ENCODE results near the gene NUP155.
"Not testable (repeated sequence)": the region's sequence is repeated elsewhere in the genome, so short reads cannot be mapped to it uniquely, and the experiment has no call there.

NUP155 gene

DNA sequence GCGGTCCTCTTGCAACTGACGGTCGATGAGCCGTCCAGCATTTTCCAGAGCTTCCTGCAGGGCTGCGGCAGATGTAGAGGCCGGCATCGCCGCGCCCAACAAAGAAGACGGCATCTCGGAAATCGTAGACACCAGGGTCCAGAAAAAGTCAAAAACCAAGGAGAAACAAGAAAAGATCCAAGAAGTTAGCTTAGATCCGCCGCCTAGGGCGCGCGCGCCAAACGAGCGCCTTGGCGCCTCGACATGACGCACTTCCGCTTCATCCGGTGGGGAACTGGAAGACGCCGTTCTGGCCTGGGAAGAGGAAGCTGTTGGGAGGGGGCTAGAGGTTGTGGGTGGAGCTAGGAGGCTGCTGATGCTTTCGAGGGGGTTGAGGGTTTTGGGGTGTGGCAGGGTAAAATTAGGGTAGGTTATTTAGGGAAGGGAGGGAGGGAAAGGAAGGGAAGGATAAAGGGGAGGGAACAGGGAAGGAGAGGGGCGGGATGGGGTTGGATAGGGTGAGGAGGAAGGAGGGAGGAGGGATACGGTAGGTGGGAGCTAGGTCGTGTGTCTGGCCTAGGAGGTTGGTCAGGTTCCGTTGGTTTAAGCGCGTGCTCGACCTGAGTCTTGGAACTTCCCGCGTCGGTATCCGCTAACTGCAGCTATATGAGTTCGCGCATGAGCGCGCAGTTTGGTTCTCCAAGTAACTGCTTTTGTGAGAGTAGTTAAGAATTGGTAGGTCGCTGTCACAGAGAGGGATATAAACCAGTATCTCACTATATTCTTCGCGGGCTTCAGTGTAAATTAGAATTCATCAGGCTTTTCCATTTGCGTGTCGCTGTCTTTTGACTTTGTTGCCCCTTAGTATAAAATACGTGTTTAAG, at the start of gene NUP155:
NUP155 (minus strand) TSS at position 243 of the 863 bp plus-strand sequence; CDS start at position 114, 129 bp downstream.
- DNase-seq = peak; percentile 99

DNA sequence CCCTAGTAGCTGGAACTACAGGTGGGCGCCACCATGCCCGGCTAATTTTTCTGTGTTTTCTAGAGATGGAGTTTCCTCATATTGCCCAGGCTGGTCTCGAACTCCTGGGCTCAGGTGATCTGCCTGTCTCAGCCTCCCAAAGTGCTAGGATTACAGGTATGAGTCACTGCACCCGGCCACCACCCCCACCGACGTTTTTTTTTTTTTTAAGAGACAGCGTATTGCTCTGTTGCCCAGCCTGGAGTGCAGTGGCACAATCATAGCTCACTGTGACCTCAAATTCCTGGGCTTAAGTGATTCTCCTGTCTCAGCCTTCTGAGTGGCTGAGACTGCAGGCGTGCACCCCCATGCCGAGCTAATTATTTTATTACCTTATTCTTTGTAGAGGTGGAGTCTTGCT, 46.4 kb upstream of the NUP155 start:
- no peak for DNase-seq

DNA sequence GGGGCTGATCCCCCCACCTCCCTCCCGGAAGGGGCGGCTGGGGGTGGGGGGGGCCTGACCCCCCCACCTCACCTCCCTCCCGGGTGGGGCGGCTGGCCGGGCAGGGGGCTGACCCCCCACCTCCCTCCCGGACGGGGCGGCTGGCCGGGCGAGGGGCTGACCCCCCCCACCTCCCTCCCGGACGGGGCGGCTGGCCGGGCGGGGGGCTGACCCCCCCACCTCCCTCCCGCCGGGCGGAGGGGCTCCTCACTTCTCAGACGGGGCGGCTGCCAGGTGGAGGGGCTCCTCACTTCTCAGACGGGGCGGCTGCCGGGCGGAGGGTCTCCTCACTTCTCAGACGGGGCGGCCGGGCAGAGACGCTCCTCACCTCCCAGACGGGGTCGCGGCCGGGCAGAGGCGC, 44.5 kb upstream of the NUP155 start:
- DNase-seq = not testable (repeated sequence)

DNA sequence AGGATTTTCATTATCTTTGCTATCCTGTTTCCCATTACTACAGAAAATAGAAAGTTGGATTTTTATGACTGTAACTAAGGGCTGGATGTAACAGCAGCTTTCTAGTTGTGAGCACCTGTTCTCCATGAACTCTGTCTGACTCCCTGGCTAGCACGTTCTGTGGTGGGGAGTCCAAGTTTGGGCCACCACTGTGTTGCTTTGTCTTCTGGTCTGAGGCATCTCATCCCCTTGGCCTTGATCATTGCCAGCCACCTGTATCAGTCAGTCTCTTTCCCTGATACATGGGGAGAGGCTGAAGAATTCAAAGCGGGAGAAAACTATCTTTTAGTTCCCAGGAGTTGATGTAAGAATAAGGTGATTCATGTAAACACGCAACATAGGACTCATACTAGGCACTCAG, 41.6 kb upstream of the NUP155 start:
- no peak for DNase-seq

DNA sequence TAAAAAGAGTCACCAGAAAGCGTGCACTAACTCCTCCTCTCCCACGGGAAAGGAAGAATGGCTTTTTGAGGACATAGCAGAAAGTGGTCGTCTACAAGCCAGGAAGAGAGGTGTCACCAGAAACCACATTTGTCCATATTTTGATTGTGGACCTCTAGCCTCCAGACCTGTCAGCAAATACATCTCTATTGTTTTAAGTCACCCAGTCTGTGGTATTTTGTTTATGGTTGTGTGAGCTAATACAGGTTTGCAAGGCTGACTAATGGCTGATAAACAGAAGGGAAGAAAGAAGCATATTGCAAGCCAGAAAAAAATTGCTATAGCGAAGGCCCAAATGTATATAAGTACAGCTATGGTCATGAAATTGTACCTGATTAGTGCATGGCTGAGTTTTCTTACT, 29.6 kb upstream of the NUP155 start:
- no peak for DNase-seq

DNA sequence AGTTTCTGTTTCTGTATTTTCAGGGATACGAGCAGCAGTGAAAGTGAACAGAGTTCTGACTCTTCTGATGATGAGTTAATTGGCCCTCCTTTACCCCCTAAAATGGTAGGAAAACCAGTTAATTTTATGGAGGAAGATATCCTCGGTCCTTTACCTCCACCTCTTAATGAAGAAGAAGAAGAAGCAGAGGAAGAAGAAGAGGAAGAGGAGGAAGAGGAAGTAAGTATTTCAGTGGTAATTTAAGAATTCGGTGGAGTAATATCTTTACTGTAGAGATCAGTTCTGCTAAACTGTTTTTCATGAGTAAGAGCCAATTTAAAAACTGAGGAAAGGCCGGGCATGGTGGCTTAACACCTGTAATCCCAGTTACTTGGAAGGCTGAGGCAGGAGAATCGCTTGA, 25.4 kb upstream of the NUP155 start:
- no peak for DNase-seq

DNA sequence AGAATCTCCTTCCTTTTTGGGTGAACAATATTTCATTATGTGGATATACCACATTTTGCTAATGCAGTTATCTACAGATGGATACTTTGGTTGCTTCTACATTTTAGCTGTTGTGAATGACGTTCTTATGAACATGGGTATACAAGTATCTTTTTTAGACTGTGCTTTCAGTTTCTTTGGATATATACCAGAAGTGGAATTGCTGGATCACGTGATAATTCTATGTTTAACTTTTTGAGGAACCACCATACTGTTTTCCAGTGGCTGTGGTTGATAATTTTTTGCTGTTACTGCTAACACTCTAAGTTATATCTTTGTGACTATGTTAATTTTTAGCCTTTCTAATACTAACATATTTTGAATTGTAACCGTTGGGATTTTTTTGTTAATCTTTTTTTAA, 20.7 kb upstream of the NUP155 start:
- DNase-seq = no peak

DNA sequence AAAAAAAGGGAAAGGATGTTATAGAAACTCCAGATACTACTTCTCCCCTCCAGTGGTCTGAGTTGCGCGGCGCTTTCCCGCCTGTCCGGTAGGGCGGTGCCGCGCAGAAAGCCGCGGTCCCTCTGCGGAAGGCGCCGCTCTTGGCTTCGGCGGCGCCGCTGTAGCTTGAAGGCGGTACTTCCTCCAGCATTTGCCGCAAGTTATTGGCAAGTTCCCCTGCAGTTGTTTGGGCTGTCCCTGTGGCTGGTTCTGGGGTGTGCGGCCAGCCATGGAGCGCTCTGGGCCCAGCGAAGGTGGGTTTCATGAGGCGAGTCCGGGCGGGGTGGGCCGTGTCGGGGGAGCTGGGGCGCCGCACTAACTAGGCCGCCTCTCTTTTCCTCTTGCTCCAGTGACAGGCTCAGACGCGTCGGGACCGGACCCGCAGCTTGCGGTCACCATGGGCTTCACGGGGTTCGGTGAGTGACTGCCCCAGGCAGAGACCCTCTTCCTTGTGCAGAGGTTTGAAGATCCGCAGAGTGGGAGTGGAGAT, 8.3 kb upstream of the NUP155 start, which contains the start of gene WDR70:
WDR70 (plus strand) TSS at position 219 of the 529 bp plus-strand sequence; CDS start at position 269, 50 bp downstream.
- DNase-seq = peak; percentile 91 to 97

DNA sequence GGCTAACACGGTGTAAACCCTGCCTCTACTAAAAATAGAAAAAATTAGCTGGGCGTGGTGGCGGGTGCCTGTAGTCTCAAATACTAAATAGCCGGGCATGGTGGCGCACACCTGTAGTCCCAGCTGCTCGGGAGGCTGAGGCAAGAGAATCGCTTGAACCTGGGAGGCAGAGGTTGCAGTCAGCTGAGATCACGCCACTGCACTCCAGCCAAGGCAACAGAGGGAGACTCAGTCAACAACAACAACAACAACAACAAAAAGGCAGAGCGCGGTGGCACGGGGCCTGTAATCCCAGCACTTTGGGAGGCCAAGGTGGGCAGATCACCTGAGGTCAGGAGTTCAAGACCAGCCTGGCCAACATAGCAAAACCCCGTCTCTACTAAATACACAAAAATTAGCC, 7.2 kb upstream of the NUP155 start:
- not testable (repeated sequence) for DNase-seq

DNA sequence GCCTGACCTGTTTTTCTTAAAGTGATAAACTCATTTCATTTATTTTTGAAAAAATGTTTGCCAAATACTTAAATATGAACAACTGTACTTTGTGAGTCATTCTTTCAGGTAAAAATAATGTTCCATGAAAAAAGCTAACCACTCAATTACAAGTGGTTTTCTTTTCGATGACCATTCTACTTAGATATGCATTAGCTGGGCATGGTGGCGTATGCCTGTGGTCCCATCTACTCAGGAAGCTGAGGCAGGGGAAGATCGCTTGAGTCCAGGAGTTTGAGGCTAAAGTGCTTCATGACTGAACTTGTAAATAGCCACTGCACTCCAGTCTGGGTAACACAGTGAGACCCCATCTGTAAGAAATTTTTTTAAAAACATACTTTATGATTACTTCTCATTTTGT, 4.2 kb upstream of the NUP155 start:
- DNase-seq = no peak

DNA sequence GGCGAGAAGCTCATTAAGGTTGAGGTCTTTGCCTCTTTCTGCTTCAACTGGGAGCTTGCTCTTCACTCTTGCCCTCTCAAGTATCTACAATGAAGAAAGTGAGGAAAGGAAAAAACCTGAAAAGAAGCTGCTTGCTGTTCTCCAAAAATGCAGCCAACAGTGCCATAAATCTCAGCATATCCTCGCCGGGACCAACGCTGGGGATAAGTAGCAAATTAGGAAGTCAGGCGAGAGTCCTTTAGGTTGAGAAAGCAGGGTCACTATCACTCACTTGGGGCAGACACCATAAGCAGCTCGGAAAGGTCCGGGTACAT, 399 bp downstream of the NUP155 start:
- DNase-seq = peak in 1 of 2 experiments; percentile 62

DNA sequence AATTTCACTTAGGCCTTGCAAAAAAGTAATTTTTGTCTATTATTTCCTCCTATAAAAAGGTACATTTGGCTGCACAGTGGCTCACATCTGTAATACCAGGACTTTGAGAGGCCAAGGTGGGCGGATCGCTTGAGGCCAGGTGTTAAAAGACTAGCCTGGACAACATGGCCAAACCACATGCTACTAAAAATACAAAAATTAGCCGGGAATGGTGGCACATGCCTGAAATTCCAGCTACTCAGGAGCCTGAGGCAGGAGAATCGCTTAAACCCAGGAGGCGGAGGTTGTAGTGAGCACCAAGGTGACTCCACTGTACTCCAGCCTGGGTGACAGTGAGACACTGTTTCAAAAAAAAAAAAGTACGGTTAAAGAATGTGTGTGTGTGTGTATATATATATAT, 15.7 kb downstream of the NUP155 start:
- DNase-seq = no peak

DNA sequence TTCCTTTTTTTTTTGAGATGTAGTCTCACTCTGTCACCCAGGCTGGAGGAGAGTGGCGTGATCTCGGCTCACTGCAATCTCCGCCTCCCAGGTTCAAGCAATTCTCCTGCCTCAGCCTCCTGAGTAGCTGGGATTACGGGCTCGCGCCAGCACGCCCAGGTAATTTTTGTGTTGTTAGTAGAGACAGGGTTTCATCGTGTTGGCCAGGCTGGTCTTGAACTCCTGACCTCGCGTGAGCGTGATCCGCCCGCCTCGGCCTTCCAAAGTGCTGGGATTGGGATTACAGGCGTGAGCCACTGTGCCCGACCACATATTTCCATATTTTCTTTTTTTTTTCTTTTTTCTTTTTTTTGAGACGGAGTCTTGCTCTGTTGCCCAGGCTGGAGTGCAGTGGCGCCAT, 28.2 kb downstream of the NUP155 start:
- not testable (repeated sequence) for DNase-seq

DNA sequence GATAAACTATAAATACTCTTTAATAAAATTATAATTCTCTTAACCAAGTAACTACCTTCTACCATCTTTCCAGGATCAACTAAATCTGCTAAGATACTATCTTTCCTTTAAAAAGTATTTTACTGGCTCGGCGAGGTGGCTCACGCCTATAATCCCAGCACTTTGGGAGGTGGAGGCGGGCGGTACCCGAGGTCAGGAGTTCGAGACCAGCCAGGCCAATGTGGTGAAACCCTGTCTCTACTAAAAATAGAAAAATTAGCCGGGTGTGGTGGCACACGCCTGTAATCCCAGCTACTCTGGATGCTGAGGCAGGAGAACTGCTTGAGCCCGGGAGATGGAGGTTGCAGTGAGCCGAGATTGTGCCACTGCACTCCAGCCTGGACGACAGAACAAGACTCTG, 36.2 kb downstream of the NUP155 start:
- DNase-seq = not testable (repeated sequence)

DNA sequence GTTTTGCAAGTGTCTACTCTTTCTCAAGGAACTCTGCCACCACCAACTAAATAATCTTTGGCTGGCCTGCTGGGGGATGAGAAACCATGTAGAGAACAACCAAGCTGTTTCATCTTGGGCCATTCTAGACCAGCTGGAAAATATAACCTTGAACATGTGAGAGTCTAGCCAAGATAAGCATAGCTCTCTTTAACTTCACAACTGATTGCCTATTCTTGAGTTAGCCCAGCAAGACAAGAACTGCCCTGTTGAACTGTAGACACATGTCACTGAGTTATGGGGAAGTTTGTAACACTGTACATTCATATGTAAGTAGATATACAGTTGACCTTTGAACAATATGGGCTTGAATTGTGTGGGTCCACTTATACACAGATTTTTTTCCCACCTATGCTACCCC, 44.4 kb downstream of the NUP155 start:
- DNase-seq = no peak

DNA sequence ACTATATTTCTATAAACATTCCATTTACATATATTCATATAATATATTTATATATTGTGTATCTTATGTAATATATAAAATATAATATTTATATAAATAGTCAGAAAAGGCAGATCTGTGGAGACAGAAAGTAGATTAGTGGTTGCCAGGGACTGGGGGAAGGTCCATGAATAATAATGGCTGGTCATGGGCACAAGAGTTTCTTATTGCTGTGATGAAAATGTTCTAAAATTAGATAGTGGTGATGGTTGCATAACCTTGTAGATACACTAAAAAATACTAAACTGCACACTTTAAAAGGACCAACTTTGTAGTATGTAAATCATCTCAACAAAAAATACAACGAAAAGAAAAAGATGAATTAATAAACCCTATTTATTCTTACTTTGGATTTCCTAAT, 47.3 kb downstream of the NUP155 start:
- DNase-seq = no peak

DNA sequence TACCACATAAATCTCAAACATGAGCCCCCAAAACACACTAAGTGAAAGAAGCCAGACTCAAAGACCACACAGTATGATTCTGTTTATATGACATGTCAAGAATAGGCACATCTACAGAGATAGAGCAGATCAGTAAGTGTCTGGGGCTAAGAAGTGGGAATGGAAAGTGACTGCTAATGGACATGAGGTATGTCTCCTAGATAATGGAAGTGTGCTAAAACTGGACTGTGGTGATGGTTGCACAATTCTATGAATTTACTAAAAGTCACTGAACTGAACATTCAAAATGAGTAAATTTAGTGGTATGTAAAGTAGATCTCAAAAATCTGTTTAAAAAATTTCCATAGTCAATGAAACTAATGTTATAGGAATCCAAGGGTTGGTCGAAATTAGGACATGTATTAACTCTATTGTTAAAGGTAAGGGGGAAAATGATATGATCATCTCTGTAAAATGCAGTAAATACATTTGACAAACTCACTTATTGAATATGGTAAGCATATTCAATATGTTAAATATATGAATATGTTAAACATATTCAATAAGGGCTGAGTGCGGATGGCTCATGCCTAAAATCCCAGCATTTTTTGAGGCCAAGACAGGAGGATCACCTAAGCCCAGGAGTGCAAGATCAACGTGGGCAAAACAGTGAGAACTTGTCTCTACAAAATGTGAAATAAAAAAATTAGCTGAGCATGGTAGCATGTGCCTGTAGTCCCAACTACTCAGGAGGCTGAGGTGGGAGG, 51.7 kb downstream of the NUP155 start:
- no peak for DNase-seq

DNA sequence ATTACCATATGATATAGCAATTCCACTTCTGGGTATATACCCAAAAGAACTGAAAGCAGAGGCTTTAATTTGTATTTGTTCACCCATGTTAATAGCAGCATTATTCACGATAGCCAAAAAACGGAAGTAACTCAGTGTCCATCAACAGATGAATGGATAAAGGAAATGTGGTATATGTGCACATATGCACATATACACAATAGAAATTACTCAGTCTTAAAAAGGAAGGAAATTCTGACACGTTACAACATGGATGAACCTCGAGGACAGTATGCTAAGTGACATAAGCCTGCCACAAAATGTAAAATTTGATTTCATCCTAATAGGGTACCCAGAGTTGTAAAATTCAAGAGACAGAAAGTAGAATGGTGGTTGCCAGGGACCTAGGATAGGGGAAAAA, 54.9 kb downstream of the NUP155 start:
- DNase-seq = no peak

DNA sequence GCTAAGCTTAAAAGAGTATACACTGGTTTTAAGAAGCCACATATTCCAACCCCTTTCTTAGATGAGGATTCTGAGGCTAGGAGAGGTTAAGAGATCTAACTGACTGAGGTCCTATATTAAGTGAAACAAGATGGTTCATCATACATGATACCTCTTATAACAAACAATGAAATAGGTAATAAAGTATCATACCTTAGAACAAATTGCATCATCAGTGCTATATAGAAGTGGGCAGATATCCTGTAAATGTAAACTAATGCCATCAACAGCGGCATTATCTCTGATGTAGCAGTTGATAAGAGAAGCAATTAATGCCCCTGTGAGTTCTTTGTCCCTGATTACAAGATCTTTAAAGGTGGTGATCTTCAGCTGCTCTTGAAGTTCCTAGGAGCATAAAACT, 60.5 kb downstream of the NUP155 start:
- no peak for DNase-seq

DNA sequence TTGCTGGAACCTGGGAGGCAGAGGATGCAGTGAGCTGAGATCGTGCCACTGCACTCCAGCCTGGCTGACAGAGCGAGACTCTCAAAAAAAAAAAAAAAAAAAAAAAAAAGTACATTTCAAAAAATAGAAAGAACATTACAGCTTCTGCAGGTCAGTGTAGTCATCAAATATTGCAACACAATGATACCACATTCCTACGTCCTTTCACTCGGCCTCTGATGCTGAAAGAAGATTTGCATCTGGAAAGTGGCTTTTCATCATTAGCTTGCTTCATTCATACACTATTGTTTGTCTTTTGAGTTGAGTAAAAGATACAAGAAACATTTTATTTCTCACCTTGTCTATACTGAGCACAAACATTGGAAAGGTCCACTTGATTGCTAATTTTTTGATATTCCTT, 62.1 kb downstream of the NUP155 start:
- DNase-seq = no peak

DNA sequence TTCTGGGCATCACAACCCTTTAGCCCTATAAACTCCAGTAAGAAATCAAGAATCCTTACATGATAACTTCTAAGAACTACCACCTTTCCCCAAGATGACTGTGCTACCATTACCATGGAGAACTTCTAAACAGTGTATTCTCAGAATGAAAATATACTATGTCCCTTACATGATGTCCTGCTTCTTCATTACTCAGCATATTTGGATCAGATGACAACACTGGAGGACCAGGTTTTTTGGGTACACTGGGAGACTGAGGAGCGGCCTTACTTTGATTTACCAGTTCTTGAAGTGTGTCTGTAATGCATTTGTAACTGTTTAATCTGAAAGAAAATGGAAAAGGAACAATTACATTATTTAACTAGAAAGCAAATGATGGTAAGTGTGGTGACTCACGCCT, 66.0 kb downstream of the NUP155 start:
- DNase-seq = no peak

DNA sequence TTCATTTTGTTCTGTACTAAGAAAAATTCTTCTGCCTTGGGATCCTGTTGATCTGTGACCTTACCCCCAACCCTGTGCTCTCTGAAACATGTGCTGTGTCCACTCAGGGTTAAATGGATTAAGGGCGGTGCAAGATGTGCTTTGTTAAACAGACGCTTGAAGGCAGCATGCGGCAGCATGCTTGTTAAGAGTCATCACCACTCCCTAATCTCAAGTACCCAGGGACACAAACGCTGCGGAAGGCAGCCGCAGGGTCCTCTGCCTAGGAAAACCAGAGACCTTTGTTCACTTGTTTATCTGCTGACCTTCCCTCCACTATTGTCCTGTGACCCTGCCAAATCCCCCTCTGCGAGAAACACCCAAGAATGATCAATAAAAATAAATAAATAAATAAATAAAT, 74.6 kb downstream of the NUP155 start:
- not testable (repeated sequence) for DNase-seq

DNA sequence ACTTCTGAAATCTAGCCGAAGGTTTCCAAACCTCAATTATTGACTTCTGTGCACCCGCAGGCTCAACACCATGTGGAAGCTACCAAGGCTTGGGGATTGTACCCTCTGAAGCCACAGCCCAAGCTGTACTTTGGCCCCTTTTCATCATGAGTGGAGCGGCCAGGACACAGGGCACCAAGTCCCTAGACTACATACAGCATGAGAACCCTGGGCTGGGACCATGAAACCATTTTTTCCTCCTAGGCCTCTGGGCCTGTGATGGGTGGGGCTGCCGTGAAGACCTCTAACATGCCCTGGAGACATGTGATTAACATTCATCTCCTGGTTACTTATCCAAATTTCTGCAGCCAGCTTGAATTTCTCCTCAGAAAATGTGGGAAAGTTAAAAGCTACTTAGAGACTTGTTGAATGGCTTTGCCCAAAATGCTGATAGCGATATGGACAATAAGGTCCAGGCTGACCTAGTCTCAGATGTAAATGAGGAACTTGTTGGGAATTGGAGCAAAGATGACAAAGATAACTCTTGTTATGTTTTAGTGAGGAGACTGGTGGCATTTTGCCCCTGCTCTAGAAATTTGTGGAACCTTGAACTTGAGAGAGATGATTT, 87.6 kb downstream of the NUP155 start:
- no peak for DNase-seq

DNA sequence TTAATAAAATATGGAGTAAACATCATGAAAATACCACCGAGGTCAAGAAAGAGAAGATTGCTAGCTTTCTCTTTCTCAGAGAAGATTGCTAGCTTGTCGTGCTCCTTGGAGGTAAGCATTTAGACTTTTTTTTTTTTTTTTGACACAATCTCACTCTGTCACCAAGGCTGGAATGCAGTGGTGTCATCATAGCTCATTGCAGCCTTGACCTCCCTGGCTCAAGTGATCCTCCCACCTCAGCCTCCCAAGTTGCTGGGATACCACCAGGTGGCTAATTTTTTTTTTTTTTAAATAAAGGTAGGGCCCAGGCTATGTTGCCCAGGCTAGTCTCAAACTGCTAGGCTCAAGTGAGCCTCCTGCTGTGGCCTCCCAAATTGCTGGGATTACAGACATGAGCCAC, 95.4 kb downstream of the NUP155 start:
- DNase-seq = no peak
